HG03196 (cell line): ENCODE results near the gene DCAF10.
"Not testable (repeated sequence)": the region's sequence is repeated elsewhere in the genome, so short reads cannot be mapped to it uniquely, and the experiment has no call there.

Source experiments
- ATAC-seq: cut with Tn5 transposase; IDR thresholded peaks from one replicate; pipeline ENCODE4 v1.9.1; 2021; ENCODE audit not compliant: unreplicated experiment

Gene DCAF10

DNA sequence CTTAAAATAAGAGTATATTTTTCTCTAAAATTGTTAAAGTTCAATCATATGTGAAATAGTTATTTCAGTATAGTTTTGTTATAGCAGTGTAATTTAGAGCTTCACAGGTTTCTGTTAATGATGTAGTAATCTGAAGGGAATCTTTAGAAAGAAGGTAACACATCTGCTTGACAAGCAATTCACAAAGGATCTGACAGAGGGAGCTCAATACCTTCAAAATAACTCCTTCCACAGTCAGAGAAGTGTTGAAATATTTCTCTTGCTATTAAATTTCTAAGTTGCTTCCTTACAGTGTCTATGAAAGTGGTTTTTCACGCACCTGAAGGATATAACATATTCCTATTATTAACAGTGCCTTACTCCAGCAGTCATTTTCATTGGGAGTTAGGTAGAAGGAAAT is 58.4 kb downstream of the DCAF10 start:
- ATAC-seq: no peak

DNA sequence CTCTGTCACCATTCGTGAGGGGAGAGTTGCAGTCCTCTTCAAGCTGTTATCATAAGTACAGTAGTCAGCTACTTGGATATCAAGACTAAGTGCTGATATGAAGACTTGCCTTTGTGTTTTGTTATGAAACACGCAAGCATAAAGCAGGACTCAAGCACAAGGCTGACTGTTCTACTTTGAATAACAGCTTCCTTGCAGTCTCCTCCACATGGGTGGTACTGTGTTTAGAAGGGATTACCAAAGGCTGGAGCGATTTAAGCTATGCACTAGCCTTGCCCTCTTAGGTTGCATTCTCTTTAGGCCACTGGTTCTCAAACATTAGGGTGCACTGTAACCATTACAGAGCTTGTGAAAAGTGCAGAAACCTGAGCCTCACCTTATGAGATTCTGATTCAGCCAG is 61.9 kb downstream of the DCAF10 start:
- ATAC-seq: no peak

DNA sequence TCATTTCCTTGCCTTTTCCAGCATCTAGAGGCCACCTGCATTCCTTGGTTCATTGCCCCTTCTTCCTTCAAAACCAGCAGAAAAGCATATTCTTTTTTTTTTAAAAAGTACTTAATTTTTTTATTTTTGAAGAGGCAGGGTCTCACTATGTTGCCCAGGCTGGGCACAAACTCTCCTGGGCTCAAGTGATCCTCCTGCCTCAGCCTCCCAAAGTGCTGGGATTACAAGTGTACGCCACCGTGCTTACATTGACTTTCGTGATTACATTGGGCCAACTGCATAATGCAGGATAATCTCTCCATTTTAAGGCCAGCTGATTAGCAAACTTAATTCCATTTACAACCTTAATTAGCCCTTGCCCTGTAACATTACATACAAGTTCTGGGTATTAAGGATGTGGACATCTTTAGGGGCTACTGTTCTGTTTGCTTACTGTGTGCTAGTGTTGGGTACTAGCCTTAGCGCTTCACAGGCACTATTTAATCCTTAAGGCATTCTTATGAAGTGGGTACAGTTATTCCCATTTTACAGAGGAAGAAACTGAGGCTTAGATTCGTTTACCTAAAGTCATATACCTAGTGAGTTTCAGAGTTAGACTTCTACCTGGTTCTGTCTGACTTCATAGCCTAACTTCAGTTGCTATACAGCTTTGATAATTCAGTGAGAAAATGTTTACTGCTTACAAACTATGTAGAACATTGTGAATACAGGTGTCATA is 69.6 kb downstream of the DCAF10 start:
- ATAC-seq: no peak

DNA sequence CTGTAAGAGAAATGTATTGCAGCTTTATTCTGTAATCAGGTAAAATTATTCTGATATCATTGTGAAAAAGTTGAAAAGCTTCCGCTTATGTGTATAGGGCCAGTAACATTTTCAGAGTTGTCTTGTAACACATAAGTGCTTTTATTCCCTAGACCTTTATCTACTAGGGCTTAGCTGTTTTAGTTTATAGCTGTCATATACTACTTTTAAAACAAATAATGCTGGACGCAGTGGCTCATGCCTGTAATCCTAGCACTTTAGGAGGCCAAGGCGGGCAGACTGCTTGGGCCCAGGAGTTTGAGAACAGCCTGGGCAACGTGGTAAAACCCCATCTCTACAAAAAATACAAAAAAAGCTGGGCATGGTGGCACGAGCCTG is 70.2 kb downstream of the DCAF10 start:
- no peak for ATAC-seq

DNA sequence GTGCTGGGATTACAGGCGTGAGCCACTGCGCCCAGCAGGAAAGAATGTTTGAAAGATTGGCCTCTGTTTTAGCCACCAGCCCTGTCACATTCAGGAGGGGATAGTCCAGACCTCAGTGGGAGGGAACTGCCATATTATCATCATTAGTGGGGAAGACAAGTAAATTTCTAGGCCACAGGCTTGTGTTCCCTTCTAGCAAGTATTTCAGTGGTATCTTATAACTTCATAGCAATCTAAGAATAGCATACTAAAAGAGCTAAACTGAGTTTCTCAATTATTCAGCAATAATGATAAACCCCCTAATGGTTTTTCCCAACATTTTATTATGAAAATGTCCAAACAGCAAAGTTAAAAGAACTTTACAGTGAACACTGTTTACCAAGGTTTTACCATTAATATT is 73.4 kb downstream of the DCAF10 start:
- no peak for ATAC-seq

DNA sequence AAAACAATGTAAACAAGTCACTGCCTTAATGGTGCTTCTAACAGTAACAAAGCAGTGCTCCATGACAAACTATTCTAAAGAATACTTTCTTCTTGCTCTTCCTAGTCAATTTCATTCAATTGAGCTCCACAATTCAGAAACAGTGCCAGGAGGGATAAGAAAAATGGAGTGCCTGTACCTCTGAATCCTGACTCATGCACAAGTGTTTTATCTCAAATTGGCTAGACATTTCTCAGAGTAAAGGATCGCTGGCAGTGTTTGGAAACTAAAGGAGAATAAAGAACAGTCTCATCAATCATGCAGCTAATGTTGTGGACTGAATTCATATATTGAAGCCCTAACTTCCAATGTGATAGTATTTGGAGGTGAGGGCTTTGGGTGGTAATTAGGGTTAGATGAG is 75.8 kb downstream of the DCAF10 start:
- ATAC-seq: no peak

DNA sequence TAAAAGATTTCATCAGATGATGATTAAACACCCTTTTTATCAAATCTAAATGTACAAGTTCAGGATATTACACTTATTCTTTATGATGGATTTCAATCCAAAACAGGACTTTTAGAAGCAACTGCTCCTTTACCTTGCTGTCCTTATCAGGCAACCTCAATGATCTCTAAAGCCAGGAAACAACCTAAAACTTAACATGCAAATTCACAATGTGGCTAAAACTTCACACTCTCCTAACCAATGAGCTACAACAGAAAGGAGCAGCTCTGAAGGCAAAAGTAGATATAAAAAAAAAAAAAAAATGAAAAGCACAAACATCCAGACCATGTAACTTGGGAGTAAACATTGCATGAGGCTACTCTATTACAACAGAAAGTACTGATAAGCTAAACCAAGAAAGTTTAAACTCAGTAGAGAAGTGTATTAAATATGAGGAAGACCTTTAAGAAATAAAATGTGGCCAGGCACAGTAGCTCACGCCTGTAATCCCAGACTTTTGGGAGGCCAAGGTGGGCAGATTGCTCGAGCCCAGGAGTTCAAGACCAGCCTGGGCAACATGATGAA is 80.4 kb downstream of the DCAF10 start:
- ATAC-seq: no peak

DNA sequence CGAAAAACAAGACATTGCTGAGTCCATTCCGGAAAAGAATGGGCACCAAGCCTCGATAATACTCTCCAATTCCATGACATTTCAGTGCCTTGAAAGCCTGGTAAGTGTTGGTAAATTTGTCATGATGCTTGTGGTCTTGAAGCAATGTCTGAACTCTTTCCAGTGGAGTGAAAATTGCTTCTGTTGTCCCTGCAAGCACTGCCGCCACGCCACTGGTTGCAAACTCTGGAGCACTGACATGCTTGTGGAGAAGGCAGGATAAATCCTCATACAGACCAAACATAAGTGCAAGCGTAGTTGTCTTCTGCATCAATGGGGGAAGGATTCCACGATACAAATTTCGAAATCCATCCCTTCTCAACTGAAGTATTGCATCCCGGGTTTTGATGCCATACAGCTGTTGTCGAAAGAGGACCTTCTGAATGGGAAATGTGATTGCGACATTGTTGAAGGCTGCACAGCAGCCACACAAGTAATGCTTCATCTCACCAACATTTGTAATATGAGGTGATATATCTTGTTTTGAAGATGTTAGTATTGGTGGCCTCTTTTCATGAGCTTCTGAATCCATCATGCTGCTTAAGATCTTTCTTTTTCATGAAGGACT is 87.5 kb downstream of the DCAF10 start:
- not testable (repeated sequence) for ATAC-seq

DNA sequence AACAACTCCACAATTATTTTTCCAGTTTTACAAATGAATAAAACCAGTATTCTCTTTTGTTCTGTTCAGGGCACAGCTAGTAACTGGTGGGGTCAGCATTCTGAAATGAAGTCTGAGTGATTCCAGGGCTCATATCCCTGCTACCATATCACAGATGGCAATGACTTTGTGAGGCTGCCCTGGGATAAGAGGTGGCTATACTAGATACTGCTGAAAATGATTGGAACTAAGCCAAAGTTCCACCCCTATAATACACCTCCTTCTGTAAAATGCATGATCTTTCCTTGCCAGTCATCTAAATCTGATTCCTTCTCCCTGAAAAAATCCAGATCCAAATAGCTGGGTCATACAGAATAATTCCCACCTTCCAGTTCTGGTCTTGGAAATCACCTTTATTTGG is 88.9 kb downstream of the DCAF10 start:
- no peak for ATAC-seq

DNA sequence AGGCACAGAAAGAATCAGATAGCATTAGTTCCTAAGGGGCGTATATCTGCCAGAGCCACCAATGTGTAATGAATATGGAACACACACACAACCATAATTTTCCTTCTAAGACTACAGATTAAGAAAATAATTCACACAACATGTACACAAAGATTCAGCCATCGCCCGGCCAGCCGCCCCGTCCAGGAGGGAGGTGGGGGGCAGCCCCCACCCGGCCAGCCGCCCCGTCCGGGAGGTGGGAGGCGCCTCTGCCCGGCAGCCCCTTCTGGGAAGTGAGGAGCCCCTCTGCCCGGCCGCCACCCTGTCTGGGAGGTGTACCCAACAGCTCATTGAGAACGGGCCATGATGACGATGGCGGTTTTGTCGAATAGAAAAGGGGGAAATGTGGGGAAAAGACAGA is 90.4 kb downstream of the DCAF10 start:
- not testable (repeated sequence) for ATAC-seq

DNA sequence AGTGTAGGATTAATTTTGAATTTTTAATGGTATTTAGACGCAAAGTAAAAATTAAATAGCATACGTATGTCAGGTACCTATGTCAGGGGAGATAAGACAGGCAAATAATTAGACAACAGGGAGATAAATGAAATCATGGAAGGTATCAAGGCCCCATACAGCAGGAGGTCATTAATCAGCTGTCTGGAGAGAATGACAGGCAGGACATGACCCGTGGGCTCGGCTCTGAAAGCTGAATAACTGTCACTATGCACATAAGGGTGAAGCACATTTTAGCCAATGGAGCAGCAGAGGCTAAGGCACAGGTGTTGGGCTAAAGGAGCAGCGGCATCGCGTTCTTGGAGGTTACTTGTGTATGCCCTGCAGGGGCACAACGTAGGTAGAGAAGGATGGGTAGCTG is 91.5 kb downstream of the DCAF10 start:
- ATAC-seq: no peak

DNA sequence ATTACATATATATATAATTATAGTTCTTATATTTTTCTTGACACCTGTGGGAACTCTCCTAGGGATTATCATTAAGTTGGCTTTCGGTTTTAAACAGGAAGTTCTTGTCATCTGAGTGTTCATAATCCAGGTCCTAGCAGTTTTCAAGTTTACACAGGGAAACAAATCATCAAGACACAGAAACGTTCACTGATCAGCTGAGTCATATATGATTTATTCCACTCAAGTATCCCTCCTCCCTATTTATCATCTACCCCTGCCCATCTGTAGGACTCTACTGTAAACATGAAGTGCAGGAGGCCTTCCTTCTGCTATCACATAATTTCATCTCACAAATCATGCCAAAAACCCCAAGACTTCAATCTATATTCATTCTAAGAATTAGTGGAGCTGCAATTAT is 97.1 kb downstream of the DCAF10 start:
- no peak for ATAC-seq

DNA sequence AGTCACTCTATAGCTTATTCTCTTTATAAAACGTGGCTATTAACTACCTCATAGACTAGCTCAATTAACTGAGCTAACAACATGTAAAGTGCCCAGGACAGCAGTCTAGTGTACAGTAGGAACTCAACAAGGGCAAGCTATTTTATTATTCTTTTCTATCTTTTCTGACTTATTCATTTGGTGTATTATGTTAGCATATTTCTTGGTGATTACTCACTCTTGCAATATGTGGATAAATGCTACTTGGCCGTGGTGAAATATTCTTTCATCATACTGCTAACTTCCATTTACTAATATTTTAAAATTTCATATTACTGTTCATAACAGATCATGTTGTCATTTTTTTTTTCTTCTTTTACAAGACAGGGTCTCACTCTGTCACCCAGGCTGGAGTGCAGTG is 98.4 kb downstream of the DCAF10 start:
- no peak for ATAC-seq

DNA sequence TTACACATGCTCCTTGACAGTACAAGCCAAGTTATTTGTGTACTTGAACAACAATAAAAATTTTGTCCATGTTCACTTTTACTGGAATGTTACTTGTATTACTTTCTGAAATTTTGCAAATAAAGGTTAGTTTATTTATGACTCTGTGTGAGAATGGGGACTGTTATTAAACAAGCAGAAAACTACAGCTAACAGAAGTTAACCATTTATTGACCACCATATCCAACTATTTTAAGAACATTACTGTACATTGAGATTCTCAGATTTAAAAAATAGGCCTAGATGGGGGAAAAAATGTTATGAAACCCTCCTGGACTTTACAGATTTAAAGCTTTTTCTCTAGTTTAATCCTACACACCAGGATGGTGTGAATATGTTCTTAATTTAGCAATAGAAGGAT is 101.5 kb downstream of the DCAF10 start:
- ATAC-seq: no peak

DNA sequence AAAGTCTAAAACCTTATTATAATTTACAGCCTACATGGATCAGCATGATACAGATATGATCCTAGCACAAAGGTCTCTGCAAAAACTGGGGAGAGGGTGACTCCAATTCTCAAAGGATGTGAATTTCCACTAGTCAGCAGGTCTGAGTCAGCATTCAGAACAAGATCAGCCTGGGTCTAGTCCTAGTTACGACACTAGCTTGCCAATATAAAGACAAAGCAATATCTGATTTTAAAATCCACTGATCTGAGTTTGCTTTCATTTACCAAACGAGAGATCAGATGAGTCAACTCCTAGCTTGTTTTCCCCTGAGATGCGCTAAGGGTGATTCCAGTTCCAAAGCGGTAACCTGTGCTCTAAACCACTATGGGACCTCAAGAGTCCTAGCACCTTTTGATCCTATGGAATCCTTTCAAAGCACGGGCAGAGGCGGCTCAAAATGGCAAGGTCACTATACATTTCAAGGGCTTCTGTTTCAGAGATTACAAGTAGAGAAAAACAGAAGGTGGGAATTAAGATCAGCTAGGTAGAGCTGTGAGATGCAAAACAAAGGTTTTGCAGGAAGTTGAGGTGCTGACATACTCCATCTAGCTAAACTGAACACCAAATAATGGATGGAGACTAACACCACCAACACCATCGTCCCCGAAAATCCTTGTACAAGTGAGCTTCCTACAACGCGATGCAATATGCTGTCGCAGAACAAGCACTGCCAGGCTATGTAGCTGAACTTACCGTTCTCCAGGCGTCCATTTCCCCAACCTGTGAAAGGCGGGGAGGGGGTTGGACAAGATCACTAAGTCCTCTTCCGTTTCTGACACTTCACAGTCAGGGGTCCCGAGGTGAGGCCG is 102.4 kb downstream of the DCAF10 start:
- peak; percentile 11 for ATAC-seq

DNA sequence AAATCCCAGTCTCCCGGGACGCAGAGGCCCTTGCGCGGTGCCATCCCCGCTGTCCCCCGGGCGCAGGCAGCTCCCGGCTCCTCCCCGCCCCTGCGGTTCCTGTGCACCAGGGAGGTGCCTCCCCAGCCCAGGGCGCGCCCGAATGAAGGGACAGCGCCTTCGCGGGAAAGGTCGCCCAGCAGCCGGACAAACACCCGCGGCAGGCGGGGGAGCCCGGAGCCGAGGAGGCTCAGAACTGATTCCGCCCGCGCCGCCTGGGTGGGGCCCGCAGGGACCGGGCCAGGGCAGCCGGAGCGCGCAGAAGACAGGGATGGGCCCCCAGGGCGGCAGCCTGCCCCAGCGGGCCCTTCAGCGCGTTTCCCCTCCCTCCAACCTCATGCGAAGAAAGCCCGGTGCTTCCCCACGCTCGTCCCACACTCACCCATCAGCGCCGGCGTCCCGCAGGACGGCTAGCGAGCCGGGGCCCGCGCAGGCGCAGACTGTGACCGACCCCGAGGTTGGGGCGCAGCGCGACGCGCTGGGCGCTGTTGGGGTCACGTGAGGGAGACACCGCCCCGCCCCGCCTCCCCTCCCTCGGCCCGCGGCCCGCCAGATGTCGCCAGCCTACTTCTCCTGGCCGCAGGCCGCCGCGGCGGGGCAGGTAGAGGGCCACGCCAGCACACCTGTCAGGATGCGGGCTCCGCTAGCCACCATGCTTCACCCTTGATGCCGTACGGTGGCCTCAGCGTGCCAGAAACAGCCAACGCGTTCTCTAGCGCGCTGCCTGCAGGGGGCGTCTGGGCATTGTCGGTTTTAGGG is 103.2 kb downstream of the DCAF10 start, which contains the start of gene SLC25A51:
Gene SLC25A51 (minus strand): TSS at position 481 of the 798 bp plus-strand sequence. CDS start 15,577 bp downstream, outside the sequence.
- peak; percentile 79 for ATAC-seq

DNA sequence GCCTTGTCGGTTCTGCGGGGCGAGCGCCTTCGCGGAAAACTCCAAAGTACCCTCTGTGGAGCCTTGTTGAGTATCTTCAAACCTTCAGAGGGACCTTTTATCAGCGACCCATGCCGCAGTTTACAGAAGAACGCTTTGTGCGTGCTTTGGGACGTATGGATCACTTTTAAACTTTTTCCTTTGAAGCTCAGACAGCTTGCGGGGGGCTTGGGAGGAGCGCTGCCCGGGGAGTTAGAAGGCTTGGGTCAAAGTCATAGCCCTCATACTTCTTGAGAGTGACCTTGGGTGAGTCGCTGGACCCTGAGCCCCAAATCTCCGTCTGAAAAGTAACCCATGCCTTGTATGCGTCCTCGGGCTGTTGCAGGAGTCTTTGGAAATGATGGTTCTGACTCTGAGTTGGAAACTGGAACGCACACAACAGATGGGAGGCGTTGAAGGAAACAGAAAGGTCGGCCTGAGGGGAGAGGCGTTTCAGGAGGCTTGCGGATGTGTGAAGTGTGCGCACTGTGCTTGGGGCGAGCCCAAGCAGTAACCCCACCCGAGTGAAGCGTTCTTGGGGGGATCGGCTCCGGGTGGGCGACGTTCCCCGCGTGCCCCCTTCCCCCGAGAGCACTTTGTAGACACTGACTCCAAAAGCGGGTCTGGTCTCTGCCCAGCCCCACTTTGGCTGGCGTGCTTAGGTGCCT is 104.0 kb downstream of the DCAF10 start:
- no peak for ATAC-seq

DNA sequence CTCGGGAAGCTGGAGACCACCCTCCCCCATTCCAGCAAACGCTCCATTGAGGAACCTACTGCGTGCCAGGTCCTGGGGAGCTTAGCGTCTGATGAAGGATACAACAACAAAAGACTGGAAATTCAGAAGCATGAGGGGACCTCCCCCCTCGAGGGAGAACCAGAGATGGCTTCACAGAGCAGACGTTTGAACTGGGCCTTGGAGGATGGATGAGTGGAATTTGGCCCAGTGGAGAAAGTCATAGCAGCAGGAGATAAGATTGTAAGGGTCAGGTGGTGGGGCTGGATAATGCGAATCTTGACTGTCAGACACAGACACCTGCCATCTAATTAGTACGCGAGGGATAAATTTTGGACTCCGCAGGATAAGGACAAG is 104.5 kb downstream of the DCAF10 start:
- ATAC-seq: no peak

DNA sequence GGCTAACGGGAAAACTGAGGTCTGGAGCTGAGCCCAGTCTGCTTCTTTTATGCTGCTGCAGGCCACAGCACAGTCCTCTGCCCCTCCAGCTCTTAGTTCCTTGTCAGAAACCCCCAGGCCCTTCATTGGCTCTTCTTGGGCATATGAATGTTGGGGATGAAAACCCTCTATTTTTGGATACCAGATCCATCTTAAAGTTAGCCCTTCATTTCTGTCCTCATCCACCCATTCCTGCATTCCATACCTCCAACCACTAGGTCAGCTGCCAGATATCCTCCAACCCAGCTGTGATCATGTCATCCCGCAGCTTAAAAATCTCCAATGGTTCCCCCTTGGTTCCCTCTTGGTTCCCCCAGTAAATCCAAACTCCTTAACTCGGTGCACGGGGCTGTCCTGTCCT is 105.2 kb downstream of the DCAF10 start:
- no peak for ATAC-seq
